HT1080 (cell line): ENCODE measurements around the gene DEFB123. TPM values are rescaled to one million over a fixed set of nuclear protein-coding genes. Genes with fewer than 3 reads are reported as not detected.
A peak's percentile ranks its signal among the peaks of the same experiment; 100 is the strongest.

Experiments
- DNase-seq: peaks from one replicate; pipeline ENCODE4 v3.0.0-alpha.2; 2015; ENCODE audit warnings: low read depth
- total RNA-seq: library from RNA; depleted of rRNA; stranded (reverse); fragments of >200 nt; shearing (Covaris generic); gene quantifications from 2 replicates; pipeline ENCODE4 v1.2.3, GENCODE V29; 2014; rRNA removed

The DEFB123 gene
- total RNA-seq, 1 experiment from 2014 or later, result not detected

- DNase-seq, result no peak
Observed at GRCh38 chr20:31473331-31474096, 33.1 kb downstream of the DEFB123 start.

GRCh38 chr20:31474097-31474436, 33.6 kb downstream of the DEFB123 start:
- no peak for DNase-seq

DNA sequence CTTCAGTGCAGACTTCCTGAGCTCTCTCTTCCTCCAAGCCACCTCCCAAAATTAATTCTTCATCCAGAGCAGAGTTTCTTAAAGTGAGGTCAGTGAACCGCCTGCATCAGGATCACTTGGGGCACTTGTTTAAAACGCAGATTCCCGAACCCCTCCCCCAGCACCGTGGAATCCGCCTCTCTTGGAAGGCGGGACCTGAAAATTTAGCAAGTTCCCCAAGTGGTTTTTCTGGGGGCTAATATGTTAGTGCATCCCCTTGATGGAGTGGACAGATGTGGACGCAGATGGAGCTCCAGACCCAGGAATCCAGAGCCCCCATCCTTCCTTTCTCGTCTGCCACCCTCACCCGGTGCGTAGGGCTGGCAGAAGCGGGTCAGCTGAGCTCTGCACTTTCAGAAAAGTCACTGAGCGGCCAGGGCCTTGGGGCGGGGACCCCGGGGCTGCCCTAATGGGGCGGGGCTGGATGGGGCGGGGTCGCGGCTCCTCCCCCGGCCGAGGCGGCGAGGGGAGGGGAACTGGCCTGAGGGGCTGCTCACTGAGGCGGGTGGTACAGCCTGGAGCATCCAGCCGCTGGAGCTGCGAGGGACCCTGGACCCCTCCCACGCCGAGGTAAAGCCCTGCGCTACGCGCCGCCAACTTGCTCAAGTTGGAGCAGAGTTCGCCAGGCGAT, 34.5 kb downstream of the DEFB123 start, which contains the start of the genes DEFB124 and REM1:
Gene DEFB124 (minus strand): TSS at position 370 of the 670 bp plus-strand sequence. CDS start 2,114 bp downstream, outside the sequence.
Gene REM1 (plus strand): TSS at position 531 of the 670 bp plus-strand sequence. CDS start 1,158 bp downstream, outside the sequence.
- DNase-seq, result no peak

DNA sequence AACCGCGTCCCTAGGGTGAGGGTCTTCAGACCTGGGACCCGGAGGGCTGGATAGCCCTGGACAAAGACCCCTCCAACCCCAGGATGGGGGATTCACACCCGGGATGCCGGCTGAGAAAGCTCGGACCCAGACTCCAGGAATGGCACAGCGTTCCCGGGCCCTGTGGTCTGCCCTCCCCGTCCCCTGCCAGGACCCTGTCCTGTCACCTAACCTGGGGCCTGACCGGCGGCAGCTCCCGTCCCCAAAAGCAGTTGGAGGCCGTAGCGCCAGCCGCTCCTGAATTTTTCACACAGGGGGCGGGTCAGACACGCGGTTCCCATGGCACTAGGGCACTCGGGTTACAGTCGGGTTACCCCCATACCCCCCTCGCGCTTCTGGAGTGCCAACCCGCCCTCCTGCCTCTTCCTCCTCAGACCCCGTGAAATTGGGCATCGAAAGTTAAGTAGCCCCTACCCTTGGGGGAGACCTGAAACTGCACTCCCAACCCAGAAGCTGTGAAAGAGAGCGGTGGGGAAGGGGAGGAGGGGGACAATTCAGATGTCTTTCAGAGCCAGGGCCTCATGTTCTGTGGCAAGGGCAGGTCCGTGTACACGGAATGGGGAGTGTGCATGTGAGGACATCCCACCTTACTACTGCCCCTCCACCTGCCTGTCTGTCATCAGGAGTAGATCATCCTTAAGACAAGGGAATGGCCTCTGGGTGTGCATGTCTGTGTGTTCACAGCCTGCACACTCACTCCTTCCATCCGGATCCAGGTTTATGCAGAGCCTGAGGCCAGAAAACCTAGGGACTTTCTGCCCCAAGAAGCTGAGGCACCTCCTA, 35.3 kb downstream of the DEFB123 start:
- DNase-seq, result no peak

- DNase-seq, result no peak
Observed at GRCh38 chr20:31476294-31476585, 35.8 kb downstream of the DEFB123 start.

GRCh38 chr20:31476643-31477215, 36.3 kb downstream of the DEFB123 start:
- DNase-seq, result peak; percentile 23

DNA sequence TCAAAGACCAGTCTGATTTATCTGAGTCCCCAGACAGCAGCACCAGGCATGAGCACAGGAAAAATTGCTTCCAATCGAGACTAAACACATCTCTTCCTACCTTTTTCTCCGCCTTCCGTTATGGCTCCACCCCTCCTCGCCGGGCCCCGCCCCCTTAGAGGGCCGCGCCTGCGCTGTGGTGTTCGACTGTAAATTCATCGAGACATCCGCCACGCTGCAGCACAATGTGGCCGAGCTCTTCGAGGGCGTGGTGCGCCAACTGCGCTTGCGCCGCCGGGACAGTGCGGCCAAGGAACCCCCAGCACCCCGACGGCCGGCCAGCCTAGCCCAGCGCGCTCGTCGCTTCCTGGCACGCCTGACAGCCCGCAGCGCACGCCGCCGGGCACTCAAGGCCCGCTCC, 43.6 kb downstream of the DEFB123 start:
- DNase-seq, result no peak

DNA sequence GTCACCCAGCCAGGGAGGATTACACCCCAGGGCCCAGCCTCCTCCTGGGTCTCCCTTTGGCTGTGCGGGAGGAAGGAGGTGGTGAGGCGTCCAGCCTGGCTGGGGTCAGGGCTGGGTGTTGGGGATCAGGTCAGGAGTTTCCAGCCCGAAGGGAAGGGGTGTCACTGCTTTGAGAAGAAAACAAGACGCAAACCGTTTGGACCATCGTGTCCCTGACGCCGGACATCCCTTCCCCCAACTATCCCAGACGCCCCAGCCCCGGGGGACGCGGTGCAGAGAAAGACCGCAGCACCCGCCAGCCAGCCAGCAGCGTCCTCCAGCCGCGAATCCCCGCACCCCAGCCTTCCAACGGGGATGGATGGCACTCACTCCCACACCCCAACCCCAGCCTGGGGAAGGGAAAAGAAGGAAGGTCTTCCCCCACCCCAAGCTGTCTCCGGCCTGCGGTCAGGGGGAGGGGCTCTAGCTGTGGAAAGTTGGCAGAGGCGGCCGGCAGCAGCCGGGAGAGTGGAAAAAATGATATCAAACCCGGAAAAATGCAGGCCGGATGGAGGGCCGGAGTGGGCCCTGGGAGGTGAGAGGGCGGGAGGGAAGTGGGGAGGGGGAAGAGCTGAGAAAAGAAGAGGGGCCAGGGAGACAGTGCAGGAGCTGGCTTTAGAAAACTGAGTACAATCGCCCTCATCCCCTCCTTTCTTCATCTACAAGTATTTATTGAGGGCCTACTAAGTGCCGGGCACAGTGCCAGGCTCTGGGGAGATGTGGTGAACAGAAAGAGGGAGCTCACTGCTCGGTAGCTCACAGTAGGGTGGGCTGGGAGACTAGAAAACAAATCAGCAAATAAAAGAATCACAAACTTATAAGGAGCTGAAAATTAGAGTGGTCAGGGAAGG, 45.3 kb downstream of the DEFB123 start:
- no peak for DNase-seq

DNA sequence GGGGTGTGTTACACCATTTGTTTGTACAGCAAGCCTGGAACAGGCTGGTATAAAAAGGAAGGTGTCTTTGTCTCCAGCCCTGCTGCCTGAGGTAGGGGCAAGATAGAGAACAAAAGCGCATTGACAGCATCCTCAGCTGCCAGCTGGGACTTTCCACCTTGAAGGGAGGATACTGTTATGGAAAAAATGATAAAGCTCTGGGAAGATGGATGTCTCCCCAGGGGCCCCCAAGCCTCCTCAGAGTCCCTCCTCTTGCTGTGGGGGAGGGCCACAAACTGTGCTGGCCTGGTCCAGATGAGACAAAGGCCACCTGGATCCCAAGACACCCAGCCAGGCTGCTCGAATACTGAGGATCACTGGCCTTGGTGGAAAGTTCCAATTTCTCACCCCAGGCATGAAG, 47.7 kb downstream of the DEFB123 start:
- no peak for DNase-seq

GRCh38 chr20:31489152-31489551, 48.7 kb downstream of the DEFB123 start:
- no peak for DNase-seq

DNA sequence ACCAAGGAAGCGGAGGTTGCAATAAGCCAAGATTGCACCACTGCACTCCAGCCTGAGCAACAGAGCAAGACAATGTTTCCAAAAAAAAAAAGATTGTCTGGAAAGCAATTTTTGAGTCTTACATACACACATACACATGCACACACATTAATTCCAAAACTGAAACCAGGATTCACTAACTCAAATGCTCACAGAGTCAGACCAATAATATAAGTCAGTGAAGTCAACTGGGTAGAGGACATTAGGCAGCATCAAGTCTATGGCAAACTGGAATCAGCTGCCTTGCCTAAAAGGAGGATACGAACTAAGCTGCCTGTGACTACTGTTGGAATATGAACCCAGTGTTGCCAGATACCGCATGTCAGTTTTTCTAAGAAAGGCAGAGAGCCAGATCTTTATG, 50.3 kb downstream of the DEFB123 start:
- no peak for DNase-seq

DNA sequence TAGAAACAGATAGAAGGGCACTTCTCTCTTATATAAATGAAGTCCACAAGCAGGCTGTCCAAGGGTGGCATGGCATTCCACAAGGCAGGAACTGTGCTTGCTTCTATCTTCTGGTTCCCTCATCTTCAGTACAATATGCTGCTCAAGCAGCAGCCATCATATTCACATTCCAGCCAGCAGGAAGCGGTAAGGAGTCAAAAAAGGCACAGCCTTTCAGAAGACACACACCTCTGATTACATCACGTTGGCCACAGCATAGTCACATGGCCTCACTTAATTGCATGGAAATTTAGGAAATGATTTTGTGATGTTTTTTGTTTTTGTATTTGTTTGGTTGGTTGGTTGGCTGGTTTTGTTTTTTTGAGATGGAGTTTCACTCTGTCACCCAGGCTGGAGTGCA, 53.7 kb downstream of the DEFB123 start:
- DNase-seq, result peak; percentile 63

DNA sequence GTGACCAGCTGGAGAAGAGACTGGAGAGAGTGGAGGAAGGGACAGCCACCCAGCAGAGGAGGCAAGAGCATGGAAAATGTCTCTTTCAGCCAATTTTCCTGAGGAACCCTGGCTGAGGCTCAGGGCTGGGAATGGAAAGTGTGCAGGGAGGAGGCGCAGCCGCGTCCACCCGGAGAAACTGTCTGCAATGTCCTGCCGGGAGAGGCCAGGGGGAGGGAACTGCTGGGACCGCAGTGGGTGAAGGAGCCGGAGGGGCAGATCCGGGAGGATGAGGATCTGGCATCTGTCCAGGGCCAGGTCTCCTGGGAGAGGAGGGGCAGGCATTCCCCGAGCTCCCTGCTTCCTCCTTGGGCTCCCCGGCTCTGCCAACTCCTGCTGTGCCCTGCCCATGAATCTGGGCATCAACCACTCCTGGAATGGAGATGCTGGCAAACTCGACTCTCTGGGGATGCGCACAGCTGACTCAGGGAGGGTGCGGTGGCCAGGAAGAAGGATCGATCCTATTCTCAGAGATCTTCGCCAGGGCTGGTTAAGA, 56.4 kb downstream of the DEFB123 start:
- peak; percentile 37 for DNase-seq

- no peak for DNase-seq
Observed at GRCh38 chr20:31497838-31498540, 57.6 kb downstream of the DEFB123 start.

Other genes with a start within 250 kb of the DEFB123 start
- gene DEFB115, start 183.0 kb upstream of the DEFB123 start, total RNA-seq, result not detected in 2 replicates
- not detected in 2 replicates for gene DEFB116, start 132.0 kb upstream of the DEFB123 start, total RNA-seq
- not detected in 2 replicates for gene DEFB118, start 72.0 kb upstream of the DEFB123 start, total RNA-seq
- gene DEFB119, start 50.0 kb upstream of the DEFB123 start, total RNA-seq, result not detected in 2 replicates
- not detected in 2 replicates for gene DEFB121, start 34.4 kb upstream of the DEFB123 start, total RNA-seq
- not detected in 2 replicates for gene DEFB124, start 34.5 kb downstream of the DEFB123 start, total RNA-seq
- gene REM1, start 34.7 kb downstream of the DEFB123 start, total RNA-seq, result not detected in 2 replicates
- gene HM13, start 73.8 kb downstream of the DEFB123 start, total RNA-seq, result 64.3 and 83.5 TPM in 2 replicates
- 421 and 433 TPM in 2 replicates for gene ID1, start 164.7 kb downstream of the DEFB123 start, total RNA-seq
- gene COX4I2, start 197.3 kb downstream of the DEFB123 start, total RNA-seq, result not detected in 2 replicates